ENCODE measurements around the gene TANC1.

- TF ChIP-seq POLR2A (IDR thresholded peaks at IDR 0.05) (no peak), EP300 (IDR thresholded peaks at IDR 0.05) (no peak)
Measured at GRCh38 chr2:159151198-159152127, 183.0 kb downstream of the TANC1 start.
